Activated T-helper 1 cell treated with anti-CD3 and anti-CD28 coated beads, Interleukin-12 subunit alpha, Interleukin-12 subunit beta, Interleukin-2, Interleukin-4 antibody, amounts not matched to agents 30 ng/mL and 10 ng/mL and 1 ng/mL, durations not matched to agents 14 hours and 24 hours and 36 hours (primary cell): ENCODE data around the gene FMO3. TPM values are rescaled to one million over a fixed set of nuclear protein-coding genes. Genes with fewer than 3 reads are reported as not detected.

Experiments
- DNase-seq: peaks from one replicate; pipeline ENCODE4 v3.0.0; 2021; ENCODE audit warnings: low spot score
- H3K27ac Mint-ChIP-seq: one replicate; pipeline ENCODE4 v1.8.0; 2021; ENCODE audit warnings: mild to moderate bottlenecking, mixed read lengths
- H3K27me3 Mint-ChIP-seq: one replicate; pipeline ENCODE4 v1.8.0; 2022; ENCODE audit warnings: mild to moderate bottlenecking, moderate library complexity, mixed read lengths; ENCODE audit not compliant: insufficient read depth
- H3K36me3 Mint-ChIP-seq: one replicate; pipeline ENCODE4 v1.8.0; 2021; ENCODE audit warnings: low read depth, mixed read lengths
- H3K4me1 Mint-ChIP-seq: one replicate; pipeline ENCODE4 v1.8.0; 2021; ENCODE audit warnings: low read depth, mixed read lengths
- H3K4me3 Mint-ChIP-seq: one replicate; pipeline ENCODE4 v1.8.0; 2021; ENCODE audit warnings: mild to moderate bottlenecking, moderate library complexity, mixed read lengths
- H3K9me3 Mint-ChIP-seq: one replicate; pipeline ENCODE4 v1.8.0; 2021; ENCODE audit warnings: mixed read lengths
- intact Hi-C: fragments of 100-400 bp; cut with micrococcal nuclease; formaldehyde crosslinking; loops from one replicate; pipeline ENCODE4 v1.15.1; 2024
- total RNA-seq: library from RNA; stranded (reverse); gene quantifications from 2 replicates; pipeline ENCODE4 v1.2.3, GENCODE V29; 2022

FMO3 gene
- total RNA-seq, 1 donor from 2014 or later = not detected

DNA sequence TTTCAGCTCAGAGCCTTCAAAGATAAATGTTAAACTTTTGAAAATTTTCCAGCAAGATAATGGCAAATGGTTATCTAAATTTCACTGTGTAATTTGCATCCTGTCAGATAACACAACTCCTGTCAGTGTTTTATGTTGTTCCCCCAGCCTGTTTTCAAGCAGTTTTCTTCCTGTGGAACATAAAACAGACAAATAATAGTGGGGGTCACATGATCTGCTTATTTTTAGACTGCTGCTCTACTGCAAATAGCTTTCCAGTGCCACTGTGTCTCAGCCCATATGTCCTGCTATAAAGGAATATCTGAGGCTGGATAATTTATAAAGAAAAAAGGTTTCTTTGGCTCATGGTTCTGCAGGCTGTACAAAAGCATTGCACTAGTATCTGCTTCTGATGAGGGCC lies 32.2 kb downstream of the FMO3 start:
- Mint-ChIP-seq H3K4me3 (no peak overlapping the region), H3K27ac (no peak overlapping the region), H3K9me3 (no peaks in the 10 kb centered on the region), H3K4me1 (no peaks in the 10 kb centered on the region), H3K36me3 (no peaks in the 10 kb centered on the region), H3K27me3 (peaks cover 4% of the 10 kb centered on the region)
- intact Hi-C loops = no loop called here
- no peak for DNase-seq

DNA sequence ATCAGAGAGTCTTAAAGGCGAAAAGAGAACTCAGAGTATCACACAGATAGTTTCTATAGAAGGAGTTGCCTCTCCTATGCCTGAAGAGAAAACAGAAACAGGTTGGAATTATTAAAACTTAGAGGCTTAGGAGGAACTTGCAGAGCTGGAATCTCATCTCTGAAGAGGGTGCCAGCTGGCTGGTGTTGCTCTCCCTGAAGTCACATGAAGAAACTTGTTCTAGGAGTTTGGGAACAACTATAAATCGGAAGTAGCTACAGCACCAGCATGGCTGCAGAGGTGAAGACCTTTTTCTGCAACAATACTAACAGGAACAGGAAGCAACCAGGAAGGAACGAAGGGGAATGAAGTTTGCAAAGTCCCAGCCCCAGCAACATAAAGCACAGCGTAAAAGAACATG lies 35.8 kb downstream of the FMO3 start:
- Mint-ChIP-seq H3K36me3 (no peaks in the 10 kb centered on the region), H3K4me1 (no peaks in the 10 kb centered on the region), H3K27ac (no peak overlapping the region), H3K27me3 (no peaks in the 10 kb centered on the region), H3K9me3 (no peaks in the 10 kb centered on the region), H3K4me3 (no peak overlapping the region)
- no peak for DNase-seq
- intact Hi-C loops = no loop called here

DNA sequence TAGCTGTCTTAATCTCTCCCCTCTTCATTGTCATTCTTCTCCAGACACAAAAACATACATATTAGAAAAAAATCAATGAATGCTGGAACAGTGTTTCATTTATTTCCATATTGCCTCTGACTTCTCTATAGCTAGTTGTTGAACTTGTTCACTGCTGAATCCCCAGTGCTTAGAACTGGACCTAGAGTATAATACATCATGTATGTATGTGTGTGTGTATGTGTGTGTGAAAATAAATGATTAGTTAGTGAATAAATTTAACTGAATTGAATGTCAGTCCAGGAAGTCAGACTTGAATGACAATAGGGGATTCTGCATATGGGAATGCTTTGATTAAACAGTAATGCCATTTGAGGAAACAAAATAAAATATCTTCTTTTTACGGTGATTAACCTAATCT lies 36.4 kb downstream of the FMO3 start:
- no peaks in the 10 kb centered on the region for H3K9me3 Mint-ChIP-seq
- no peaks in the 10 kb centered on the region for H3K27me3 Mint-ChIP-seq
- no peak for DNase-seq
- H3K36me3 Mint-ChIP-seq = no peaks in the 10 kb centered on the region
- intact Hi-C loops = no loop called here
- H3K27ac Mint-ChIP-seq = no peak overlapping the region
- H3K4me3 Mint-ChIP-seq = no peak overlapping the region
- H3K4me1 Mint-ChIP-seq = no peaks in the 10 kb centered on the region

DNA sequence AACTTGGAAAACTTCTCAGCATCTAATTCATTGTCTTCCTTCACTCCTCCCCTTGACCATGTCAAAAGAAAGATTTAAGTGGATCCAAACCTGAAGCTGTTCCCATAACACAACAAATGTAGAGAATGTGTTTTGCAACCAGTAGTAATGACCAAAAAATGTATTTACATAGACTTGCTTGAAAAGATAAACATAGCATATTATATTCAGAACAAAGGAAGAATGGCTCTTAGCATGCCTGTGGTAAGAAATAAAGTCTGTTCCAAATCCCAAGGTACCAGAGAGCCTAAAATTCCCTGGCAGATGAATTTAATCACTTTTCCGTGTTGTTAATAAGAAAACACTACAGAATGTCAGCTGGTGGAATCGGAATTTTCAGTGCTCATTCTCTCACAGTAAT lies 36.8 kb downstream of the FMO3 start:
- H3K4me3 Mint-ChIP-seq = no peak overlapping the region
- no peaks in the 10 kb centered on the region for H3K9me3 Mint-ChIP-seq
- no peak overlapping the region for H3K27ac Mint-ChIP-seq
- H3K4me1 Mint-ChIP-seq = no peaks in the 10 kb centered on the region
- H3K27me3 Mint-ChIP-seq = no peaks in the 10 kb centered on the region
- DNase-seq = no peak
- intact Hi-C loops = no loop called here
- no peaks in the 10 kb centered on the region for H3K36me3 Mint-ChIP-seq

DNA sequence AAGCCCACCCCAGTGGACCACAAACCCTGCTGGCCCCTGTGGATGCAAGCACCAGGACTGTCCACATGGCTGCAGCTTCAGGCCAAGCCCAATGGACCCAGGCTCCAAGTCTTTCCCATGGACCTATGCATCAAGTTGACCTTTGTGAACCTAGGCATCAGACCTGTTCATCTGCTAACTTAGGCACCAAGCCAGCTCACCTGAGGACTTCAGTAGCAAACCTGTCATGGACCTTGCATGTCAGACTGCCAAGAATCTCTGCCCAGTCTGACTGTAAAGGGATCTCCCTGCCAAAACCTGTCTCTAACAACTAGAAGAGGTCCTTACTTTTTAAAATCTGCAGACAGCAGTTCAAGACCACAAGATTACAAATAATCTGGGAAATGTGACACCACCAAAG lies 37.8 kb downstream of the FMO3 start:
- H3K27ac Mint-ChIP-seq = no peak overlapping the region
- no peak for DNase-seq
- no peaks in the 10 kb centered on the region for H3K9me3 Mint-ChIP-seq
- intact Hi-C loops = no loop called here
- H3K27me3 Mint-ChIP-seq = no peaks in the 10 kb centered on the region
- H3K36me3 Mint-ChIP-seq = no peaks in the 10 kb centered on the region
- H3K4me1 Mint-ChIP-seq = no peaks in the 10 kb centered on the region
- no peak overlapping the region for H3K4me3 Mint-ChIP-seq

DNA sequence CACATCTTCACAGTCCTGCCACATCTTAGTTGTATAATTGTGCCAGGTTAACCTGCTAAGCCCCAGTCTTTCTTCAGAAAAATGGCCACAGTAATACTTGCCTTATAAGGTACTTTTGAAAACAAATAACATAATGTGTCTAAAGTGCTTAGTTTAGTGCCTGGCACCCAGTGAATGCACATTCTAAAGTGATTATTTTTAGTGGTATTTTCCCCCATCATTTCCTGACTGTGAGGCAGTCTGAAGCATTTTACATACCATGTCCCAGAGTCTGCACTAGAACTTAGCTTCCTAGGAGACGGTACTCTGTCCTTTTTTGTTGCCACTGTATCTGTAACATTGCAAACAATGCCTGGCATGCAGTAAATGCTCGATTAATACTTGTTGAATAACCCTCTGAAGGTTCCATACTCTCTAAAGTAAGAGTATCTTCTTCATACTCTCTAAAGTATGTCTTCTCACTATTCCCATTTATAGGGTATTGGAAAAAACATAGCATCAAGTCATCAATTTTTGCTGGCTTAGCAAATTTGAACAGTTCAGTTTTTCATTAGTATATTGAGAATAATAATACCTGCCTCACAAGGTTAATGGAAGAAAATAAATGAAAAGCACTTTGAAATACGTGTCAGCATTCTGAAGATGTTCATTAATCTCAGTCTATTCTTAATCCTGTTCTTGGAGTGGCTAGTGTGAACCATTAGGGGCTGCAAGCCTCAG lies 43.7 kb downstream of the FMO3 start:
- Mint-ChIP-seq H3K4me1 (no peaks in the 10 kb centered on the region), H3K4me3 (no peak overlapping the region), H3K36me3 (no peaks in the 10 kb centered on the region), H3K27ac (no peak overlapping the region), H3K27me3 (no peaks in the 10 kb centered on the region), H3K9me3 (no peaks in the 10 kb centered on the region)
- DNase-seq = no peak
- intact Hi-C loops = no loop called here

DNA sequence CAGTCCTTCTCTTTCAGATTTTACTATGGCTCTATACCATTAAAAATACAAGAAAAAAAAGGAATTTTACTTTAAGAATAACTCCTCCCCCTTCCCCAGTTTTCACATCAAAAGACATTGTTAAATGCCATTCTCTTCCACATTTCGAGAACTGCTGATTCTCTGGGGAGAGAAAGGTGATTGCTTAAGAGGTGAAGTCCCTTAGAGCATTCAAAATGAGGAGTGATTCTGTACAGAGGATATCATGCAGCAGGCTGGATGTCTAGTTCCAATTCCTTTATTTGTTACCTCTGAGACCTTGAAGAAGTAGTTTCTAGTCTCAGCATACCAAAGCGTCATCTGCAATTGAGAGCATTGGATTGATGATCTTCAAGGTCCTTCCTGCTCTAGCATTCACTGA lies 46.9 kb downstream of the FMO3 start:
- intact Hi-C loops = no loop called here
- no peak for DNase-seq
- H3K27ac Mint-ChIP-seq = no peak overlapping the region
- no peak overlapping the region for H3K4me3 Mint-ChIP-seq
- no peaks in the 10 kb centered on the region for H3K9me3 Mint-ChIP-seq
- no peaks in the 10 kb centered on the region for H3K4me1 Mint-ChIP-seq
- peaks cover under 1% of the 10 kb centered on the region for H3K27me3 Mint-ChIP-seq
- no peaks in the 10 kb centered on the region for H3K36me3 Mint-ChIP-seq

DNA sequence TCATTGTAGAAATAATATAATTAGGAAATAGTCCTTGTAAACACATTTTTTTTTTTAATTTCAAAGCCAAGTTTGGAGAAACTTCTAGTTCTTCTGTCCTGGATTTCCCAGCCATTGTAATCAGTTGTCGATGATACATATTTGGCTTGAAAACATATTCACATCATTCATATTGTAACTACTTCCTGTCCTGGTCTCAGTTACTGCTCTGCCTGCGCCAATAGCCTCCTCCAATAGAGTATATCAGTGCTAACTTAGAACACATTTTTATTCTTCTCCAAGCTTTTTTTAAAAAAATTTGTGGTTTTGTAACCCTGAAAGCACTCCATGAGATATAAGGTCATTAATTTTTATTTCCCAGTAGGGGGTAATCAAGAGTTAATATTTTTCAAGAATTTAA lies 48.3 kb downstream of the FMO3 start:
- H3K36me3 Mint-ChIP-seq = no peaks in the 10 kb centered on the region
- no peak overlapping the region for H3K27ac Mint-ChIP-seq
- peaks cover 2% of the 10 kb centered on the region for H3K27me3 Mint-ChIP-seq
- no peaks in the 10 kb centered on the region for H3K4me1 Mint-ChIP-seq
- H3K4me3 Mint-ChIP-seq = no peak overlapping the region
- H3K9me3 Mint-ChIP-seq = no peaks in the 10 kb centered on the region
- no peak for DNase-seq
- intact Hi-C loops = no loop called here

DNA sequence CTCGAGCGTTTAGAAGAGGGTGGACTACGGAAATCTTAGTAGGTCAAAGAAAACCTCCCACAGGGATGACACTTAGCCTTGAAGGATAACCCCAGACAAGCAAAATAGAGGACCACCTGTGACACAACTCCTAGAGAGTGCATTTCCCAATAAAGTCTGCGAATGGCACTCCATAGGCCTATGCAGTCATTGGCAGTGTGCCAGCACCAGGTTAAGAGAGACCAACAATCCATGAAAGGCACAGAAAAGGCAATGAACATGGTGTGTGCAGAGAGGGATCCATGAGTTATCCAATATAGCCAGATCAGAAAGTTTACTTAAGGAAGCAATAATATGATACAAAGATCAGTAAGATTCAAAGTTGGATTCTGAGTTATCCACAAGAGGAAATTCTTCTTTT lies 49.2 kb downstream of the FMO3 start:
- intact Hi-C loops = no loop called here
- H3K27me3 Mint-ChIP-seq = peaks cover 2% of the 10 kb centered on the region
- H3K36me3 Mint-ChIP-seq = no peaks in the 10 kb centered on the region
- no peaks in the 10 kb centered on the region for H3K9me3 Mint-ChIP-seq
- no peak for DNase-seq
- H3K4me3 Mint-ChIP-seq = no peak overlapping the region
- no peaks in the 10 kb centered on the region for H3K4me1 Mint-ChIP-seq
- no peak overlapping the region for H3K27ac Mint-ChIP-seq

DNA sequence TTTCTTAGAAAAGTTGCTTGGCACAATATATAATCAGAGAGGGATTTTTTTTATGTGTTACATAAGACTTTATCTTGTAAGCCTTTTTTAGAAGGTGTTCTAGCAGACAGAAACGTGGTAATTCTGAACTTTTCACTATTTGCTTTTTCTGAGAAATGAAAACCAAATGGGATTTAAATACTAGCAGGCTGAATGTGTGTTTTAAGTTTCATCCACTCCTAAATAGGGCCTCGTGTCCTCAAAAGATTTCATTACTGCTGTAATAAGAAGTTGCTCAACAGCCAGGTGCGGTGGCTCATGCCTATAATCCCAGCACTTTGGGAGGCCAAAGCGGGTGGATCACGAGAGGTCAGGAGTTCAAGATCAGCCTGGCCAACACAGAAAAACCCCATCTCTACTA lies 49.7 kb downstream of the FMO3 start:
- no peaks in the 10 kb centered on the region for H3K9me3 Mint-ChIP-seq

DNA sequence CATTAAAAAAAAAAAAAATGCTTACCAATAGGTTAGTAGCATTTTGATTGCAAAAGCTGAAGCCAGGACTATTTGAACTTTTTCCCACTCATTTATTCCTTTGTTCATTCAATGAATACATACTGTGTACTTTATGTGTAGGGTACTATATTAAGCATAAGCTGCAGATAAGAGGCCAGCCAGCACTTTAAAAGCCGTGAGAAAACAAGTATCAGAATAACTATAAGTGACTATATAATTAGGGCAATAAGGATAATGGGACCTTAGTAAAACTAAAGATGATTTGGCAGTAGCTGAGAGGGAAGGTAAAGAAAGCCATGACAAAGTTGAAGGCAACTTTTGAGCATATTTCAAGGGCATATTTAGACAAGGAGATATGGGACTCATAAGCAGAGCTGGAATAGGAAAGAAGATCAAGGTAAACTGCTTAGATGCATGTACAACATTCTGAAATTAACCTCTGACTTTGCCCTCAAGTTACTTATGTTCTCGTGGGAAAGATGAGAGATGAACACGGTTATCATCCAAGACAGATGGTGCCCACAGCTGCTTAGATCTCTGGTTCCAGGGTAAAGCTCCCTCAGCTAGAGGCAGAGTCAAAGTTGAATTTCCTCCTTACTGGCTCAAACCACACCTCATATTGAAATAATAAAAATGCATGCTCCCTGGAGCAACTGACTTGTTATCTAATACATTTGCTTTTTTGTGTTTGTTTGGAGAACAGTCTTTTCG lies 50.4 kb downstream of the FMO3 start:
- Mint-ChIP-seq H3K27me3 (peaks cover 2% of the 10 kb centered on the region), H3K27ac (no peak overlapping the region), H3K36me3 (no peaks in the 10 kb centered on the region), H3K4me1 (no peaks in the 10 kb centered on the region), H3K9me3 (no peaks in the 10 kb centered on the region), H3K4me3 (no peak overlapping the region)
- no peak for DNase-seq
- intact Hi-C loops = no loop called here

More for the DNA sequence above, 49.7 kb downstream of the FMO3 start:
- no peak for DNase-seq
- H3K36me3 Mint-ChIP-seq = no peaks in the 10 kb centered on the region
- no peak overlapping the region for H3K27ac Mint-ChIP-seq
- H3K4me3 Mint-ChIP-seq = no peak overlapping the region
- H3K4me1 Mint-ChIP-seq = no peaks in the 10 kb centered on the region
- H3K27me3 Mint-ChIP-seq = peaks cover 2% of the 10 kb centered on the region
- intact Hi-C loops = no loop called here

DNA sequence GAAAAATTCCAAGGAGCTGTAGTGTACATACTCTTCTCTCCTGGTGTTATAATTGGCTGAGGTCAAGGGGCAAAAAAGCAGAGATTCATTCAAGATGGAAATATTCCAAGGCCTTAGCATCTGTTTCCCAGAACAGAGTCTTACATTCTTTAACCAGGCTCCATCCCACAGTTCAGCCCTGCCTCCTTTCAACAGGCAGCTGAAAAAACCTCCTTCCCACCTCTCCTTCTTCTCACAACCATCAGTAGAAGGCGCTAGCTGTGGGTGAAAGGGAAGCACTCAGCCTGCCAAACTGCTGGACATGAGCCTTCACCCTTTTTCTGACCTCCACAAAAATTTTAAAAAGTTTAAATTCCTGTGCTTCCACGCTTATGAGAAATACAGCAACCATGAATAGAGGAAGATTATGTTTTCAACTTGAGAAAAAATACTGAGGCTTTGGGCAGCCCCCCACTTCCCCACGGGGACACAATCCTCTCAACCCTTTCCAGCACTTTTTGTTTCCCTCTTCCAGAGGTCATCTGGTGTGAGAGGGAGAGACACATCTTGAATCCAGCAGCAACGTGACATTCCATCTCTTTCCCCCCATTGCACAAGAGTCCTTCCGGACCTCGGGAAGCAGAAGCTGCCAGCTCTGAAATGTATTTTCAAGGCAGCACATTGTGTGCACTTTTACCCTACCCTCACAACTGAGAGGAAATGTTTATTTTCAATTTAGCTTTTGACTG lies 51.1 kb downstream of the FMO3 start:
- no peaks in the 10 kb centered on the region for H3K4me1 Mint-ChIP-seq
- DNase-seq = no peak

More for the DNA sequence above, 51.1 kb downstream of the FMO3 start:
- Mint-ChIP-seq H3K36me3 (no peaks in the 10 kb centered on the region), H3K4me3 (no peak overlapping the region), H3K27me3 (peaks cover 2% of the 10 kb centered on the region), H3K27ac (no peak overlapping the region), H3K9me3 (no peaks in the 10 kb centered on the region)
- intact Hi-C loops = no loop called here
